Gastrocnemius medialis (tissue), 4 donors: ENCODE measurements around the gene CMIP. TPM values are rescaled to one million over a fixed set of nuclear protein-coding genes. Genes with fewer than 3 reads are reported as not detected.
"Not testable (repeated sequence)": the region's sequence is repeated elsewhere in the genome, so short reads cannot be mapped to it uniquely, and the experiment has no call there.

Experiments
- ATAC-seq, 2 donors: fragments of 150-250 bp; one replicate each; pipeline ENCODE4 v1.9.1; 2016
- DNase-seq, 2 donors: peaks; one replicate each; pipeline ENCODE4 v3.0.0-alpha.2; 2019
- H3K27ac ChIP-seq, 4 donors: fragments of 200-600 bp; sonication (generic); 1 replicate in 1 of 4; 2 replicates in 3 of 4; pipeline ENCODE4 v1.5.1; 2016 to 2018; ENCODE audit warnings: mild to moderate bottlenecking in 2 of 4, moderate library complexity in 1 of 4
- H3K27me3 ChIP-seq, 3 donors: fragments of 200-600 bp; sonication (generic) in 2 of 3; 1 replicate in 1 of 3; 2 replicates in 2 of 3; pipeline versions ENCODE4 v1.5.1 to v1.6.0; 2016 to 2019; ENCODE audit warnings: mild to moderate bottlenecking in 1 of 3, moderate library complexity in 1 of 3
- H3K36me3 ChIP-seq, 2 donors: fragments of 200-600 bp; sonication (generic) in 1 of 2; one replicate each; pipeline ENCODE4 v1.5.1; 2017 to 2018
- H3K4me1 ChIP-seq, 2 donors: fragments of 200-600 bp; sonication (generic) in 1 of 2; one replicate each; pipeline ENCODE4 v1.5.1; 2016 to 2017; ENCODE audit warnings: mild to moderate bottlenecking in 2 of 2
- H3K4me3 ChIP-seq, 4 donors: fragments of 200-600 bp; sonication (generic) in 3 of 4; 1 replicate in 1 of 4; 2 replicates in 3 of 4; pipeline ENCODE4 v1.5.1; 2016 to 2019; ENCODE audit warnings: mild to moderate bottlenecking in 2 of 4
- H3K9me3 ChIP-seq, 3 donors: fragments of 200-600 bp; sonication (generic) in 2 of 3; 1 replicate in 1 of 3; 2 replicates in 2 of 3; pipeline ENCODE4 v1.5.1; 2016 to 2019
- CTCF ChIP-seq, 5 experiments: fragments of 450-650 bp in 3 of 5; fragments of 200-600 bp in 2 of 5; sonication (generic) in 2 of 5; IDR thresholded peaks in 4 of 5; conservative IDR thresholded peaks in 1 of 5; 1 replicate in 4 of 5; 2 replicates in 1 of 5; pipeline ENCODE4 v1.5.1; 2016 to 2019; ENCODE audit warnings: antibody characterized with exemption in 5 of 5, mild to moderate bottlenecking in 3 of 5, moderate library complexity in 3 of 5
- POLR2A ChIP-seq, 2 donors: fragments of 450-650 bp; IDR thresholded peaks; one replicate each; pipeline ENCODE4 v1.6.1; 2017; ENCODE audit warnings: antibody characterized with exemption in 2 of 2, mild to moderate bottlenecking in 2 of 2, moderate library complexity in 2 of 2
- in situ Hi-C, 4 donors: fragments of 200-750 bp; cut with MboI; loops; one replicate each; pipeline versions ENCODE4 v1.15.0 to v1.8.0; 2017; ENCODE audit warnings: low sequenced_read_pairs in 4 of 4
- intact Hi-C: fragments of 100-400 bp; cut with DNase I; formaldehyde crosslinking; loops from one replicate; pipeline ENCODE4 v1.15.1; 2023; ENCODE audit warnings: low total_unique reads
- total RNA-seq, 4 donors: library from RNA; depleted of rRNA; stranded (reverse); fragments of >200 nt; gene quantifications; one replicate each; pipeline versions ENCODE4 v1.1.0 to v1.2.3, GENCODE V29; 2016

Gene CMIP
- total RNA-seq, 4 donors from 2014 or later = 0.90 to 5.1 (median 2.7) TPM

GRCh38 chr16:81399909-81400308 is 44.7 kb upstream of the CMIP start:
- intact Hi-C loops = loop anchor here (10.0 kb wide), 1 partner anchor 295 kb away; no protein-coding TSS in a partner anchor
- Histone ChIP-seq H3K4me1 (peaks cover 0 to 6% of the 10 kb centered on the region in 2 donors), H3K27ac (no peak overlapping the region), H3K27me3 (peaks cover 0 to 2% (median 0%) of the 10 kb centered on the region in 3 donors), H3K4me3 (no peak overlapping the region), H3K36me3 (no peaks in the 10 kb centered on the region), H3K9me3 (no peaks in the 10 kb centered on the region)
- no peak for DNase-seq
- in situ Hi-C loops = loop anchor here (5.0 to 25.0 kb wide), 4 partner anchors 315 to 487 kb away; no protein-coding TSS in a partner anchor
- ATAC-seq = no peak
- TF ChIP-seq CTCF (IDR thresholded peaks at IDR 0.05 in 4 of 5, conservative IDR thresholded peaks at IDR 0.05 in 1 of 5) (no peak), POLR2A (IDR thresholded peaks at IDR 0.05) (no peak)

- intact Hi-C loops (loop anchor here (10.0 kb wide), 1 partner anchor 294 kb away; no protein-coding TSS in a partner anchor), in situ Hi-C loops (loop anchor here in 3 of 4 donors (5.0 to 10.0 kb wide), 2 partner anchors 314 to 321 kb away; no protein-coding TSS in a partner anchor)
- no peaks in the 10 kb centered on the region for H3K4me1 ChIP-seq
- no peaks in the 10 kb centered on the region for H3K9me3 ChIP-seq
- no peaks in the 10 kb centered on the region for H3K36me3 ChIP-seq
- no peak overlapping the region for H3K4me3 ChIP-seq
- ATAC-seq (peak in 1 of 2 donors; percentile 35), DNase-seq (no peak)
- TF ChIP-seq POLR2A (IDR thresholded peaks at IDR 0.05) = no peak
- no peak for TF ChIP-seq CTCF (IDR thresholded peaks at IDR 0.05 in 4 of 5, conservative IDR thresholded peaks at IDR 0.05 in 1 of 5)
- H3K27ac ChIP-seq = no peak overlapping the region
- peaks cover 0 to 2% (median 0%) of the 10 kb centered on the region in 3 donors for H3K27me3 ChIP-seq
These were observed 43.3 kb upstream of the CMIP start for GRCh38 chr16:81401035-81401950.

GRCh38 chr16:81403208-81403600 is 41.4 kb upstream of the CMIP start:
- in situ Hi-C loops (loop anchor here in 3 of 4 donors (5.0 to 10.0 kb wide), 2 partner anchors 312 to 319 kb away; no protein-coding TSS in a partner anchor), intact Hi-C loops (loop anchor here (1.0 to 10.0 kb wide), 3 partner anchors 292 to 335 kb away; no protein-coding TSS in a partner anchor)
- DNase-seq = no peak
- Histone ChIP-seq H3K4me3 (no peak overlapping the region), H3K27me3 (peaks cover 0 to 5% (median 0%) of the 10 kb centered on the region in 3 donors), H3K27ac (no peak overlapping the region), H3K36me3 (no peaks in the 10 kb centered on the region), H3K9me3 (no peaks in the 10 kb centered on the region), H3K4me1 (no peaks in the 10 kb centered on the region)
- TF ChIP-seq CTCF (IDR thresholded peaks at IDR 0.05 in 4 of 5, conservative IDR thresholded peaks at IDR 0.05 in 1 of 5) (no peak), POLR2A (IDR thresholded peaks at IDR 0.05) (no peak)
- no peak for ATAC-seq

GRCh38 chr16:81403601-81404391 is 40.8 kb upstream of the CMIP start:
- Histone ChIP-seq H3K27ac (no peak overlapping the region), H3K4me1 (no peaks in the 10 kb centered on the region), H3K27me3 (peaks cover 0 to 5% (median 0%) of the 10 kb centered on the region in 3 donors), H3K4me3 (peak overlapping the region in 3 of 4 donors; percentile 14 to 42 (median 42)), H3K36me3 (no peaks in the 10 kb centered on the region), H3K9me3 (no peaks in the 10 kb centered on the region)
- intact Hi-C loops (loop anchor here (1.0 to 10.0 kb wide), 3 partner anchors 291 to 335 kb away; no protein-coding TSS in a partner anchor), in situ Hi-C loops (loop anchor here in 3 of 4 donors (5.0 to 10.0 kb wide), 2 partner anchors 311 to 319 kb away; no protein-coding TSS in a partner anchor)
- DNase-seq (peak; percentile 45 to 64), ATAC-seq (peak; percentile 78 to 90)
- TF ChIP-seq POLR2A (IDR thresholded peaks at IDR 0.05) (no peak), CTCF (IDR thresholded peaks at IDR 0.05 in 4 of 5, conservative IDR thresholded peaks at IDR 0.05 in 1 of 5) (peak; percentile 68 to 95 (median 88))

GRCh38 chr16:81405002-81405401 is 39.6 kb upstream of the CMIP start:
- in situ Hi-C loops = loop anchor here in 1 of 4 donors (10.0 kb wide), 1 partner anchor 310 kb away; no protein-coding TSS in a partner anchor

More at GRCh38 chr16:81405002-81405401, 39.6 kb upstream of the CMIP start:
- not testable (repeated sequence) for H3K4me3 ChIP-seq, H3K4me1 ChIP-seq, H3K36me3 ChIP-seq, DNase-seq, H3K27ac ChIP-seq, ATAC-seq, H3K9me3 ChIP-seq
- H3K27me3 ChIP-seq = peaks cover 0 to 10% (median 0%) of the 10 kb centered on the region in 3 donors
- intact Hi-C loops = loop anchor here (10.0 kb wide), 1 partner anchor 290 kb away; no protein-coding TSS in a partner anchor
